ENCODE data around the gene TSPAN31.

GRCh38 chr12:57776247-57776587 is 31.4 kb downstream of the TSPAN31 start:
- TF ChIP-seq POLR2A (IDR thresholded peaks at IDR 0.05) (no peak), CTCF (IDR thresholded peaks at IDR 0.05 in 8 of 11, conservative IDR thresholded peaks at IDR 0.05 in 3 of 11) (no peak), POLR2AphosphoS5 (IDR thresholded peaks at IDR 0.05) (no peak)

All from spleen (tissue), 7 donors.